HepG2 (cell line): Measurements from ENCODE around the gene HLA-DQA1.

Experiments used
- BCL3 ChIP-seq: sonication (generic); formaldehyde crosslinking; IDR thresholded peaks from 2 replicates; pipeline ENCODE4 v1.5.1; 2020; ENCODE audit warnings: mild to moderate bottlenecking, missing genetic modification reagents, moderate library complexity
- CTCF ChIP-seq: sonication (generic); formaldehyde crosslinking; IDR thresholded peaks from 2 replicates; pipeline ENCODE4 v1.5.0; 2020; ENCODE audit warnings: mild to moderate bottlenecking, missing genetic modification reagents, moderate library complexity
- POLR2A ChIP-seq, 2 experiments: IDR thresholded peaks; 2 replicates each; pipeline ENCODE4 v1.6.1; 2011; ENCODE audit warnings: low read depth in 2 of 2, low read length in 2 of 2, mild to moderate bottlenecking in 1 of 2, moderate library complexity in 1 of 2; ENCODE audit not compliant: insufficient read depth in 1 of 2
- SRSF4 ChIP-seq: fragments of 200-400 bp; formaldehyde crosslinking; IDR thresholded peaks from one replicate; pipeline ENCODE4 v1.6.1; 2018; ENCODE audit warnings: mild to moderate bottlenecking, low read depth, low read length, moderate library complexity; ENCODE audit not compliant: poor library complexity, severe bottlenecking
- ZNF333 ChIP-seq: sonication (generic); formaldehyde crosslinking; IDR thresholded peaks from 2 replicates; pipeline ENCODE4 v1.4.0; 2020; ENCODE audit warnings: mild to moderate bottlenecking, missing genetic modification reagents, borderline replicate concordance
- ZNF572 ChIP-seq: sonication (generic); formaldehyde crosslinking; IDR thresholded peaks from 2 replicates; pipeline ENCODE4 v1.5.1; 2020; ENCODE audit warnings: mild to moderate bottlenecking, missing genetic modification reagents

GRCh38 chr6:32662099-32662498 is 24.9 kb downstream of the HLA-DQA1 start:
- TF ChIP-seq CTCF (no peak), POLR2A (IDR thresholded peaks at IDR 0.05; ENCODE audit: insufficient read depth in 1 of 2, low read depth in 2 of 2, low read length in 2 of 2) (no peak), ZNF572 (no peak), ZNF333 (CRISPR knock-in tag) (no peak), BCL3 (no peak), SRSF4 (no peak)
